Lung (tissue), 12 donors: Measurements from ENCODE around the gene SIRT4. TPM values are rescaled to one million over a fixed set of nuclear protein-coding genes. Genes with fewer than 3 reads are reported as not detected.

Experiments used
- ATAC-seq: fragments of 200-7000 bp; cut with Tn5 transposase; one replicate; pipeline ENCODE4 v1.9.1; 2020; ENCODE audit warnings: moderate number of reproducible peaks; ENCODE audit not compliant: insufficient read depth, low FRiP score
- DNase-seq, 3 donors: peaks; one replicate each; pipeline ENCODE4 v3.0.0-alpha.2; 2013 to 2017
- H3K27ac ChIP-seq, 2 donors: one replicate each; pipeline ENCODE4 v1.5.1; 2013; ENCODE audit warnings: mild to moderate bottlenecking in 2 of 2, moderate library complexity in 2 of 2, control low read depth in 1 of 2, inconsistent platforms in 1 of 2, low read depth in 1 of 2, low read length in 1 of 2
- H3K27me3 ChIP-seq, 3 donors: one replicate each; pipeline ENCODE4 v1.5.1; 2013; ENCODE audit warnings: low read length in 2 of 3; ENCODE audit not compliant: control insufficient read depth in 3 of 3, insufficient read depth in 3 of 3
- H3K36me3 ChIP-seq, 4 donors: one replicate each; pipeline ENCODE4 v1.5.1; 2013; ENCODE audit warnings: low read length in 4 of 4, mild to moderate bottlenecking in 1 of 4, moderate library complexity in 1 of 4; ENCODE audit not compliant: control insufficient read depth in 4 of 4, insufficient read depth in 4 of 4
- H3K4me1 ChIP-seq, 5 donors: one replicate each; pipeline ENCODE4 v1.5.1; 2013; ENCODE audit warnings: low read length in 5 of 5, mild to moderate bottlenecking in 2 of 5, moderate library complexity in 1 of 5; ENCODE audit not compliant: control insufficient read depth in 5 of 5, insufficient read depth in 5 of 5
- H3K4me3 ChIP-seq: one replicate; pipeline ENCODE4 v1.5.1; 2013; ENCODE audit warnings: mild to moderate bottlenecking, control low read depth, moderate library complexity
- H3K9ac ChIP-seq, 2 donors: one replicate each; pipeline ENCODE4 v1.5.1; 2013; ENCODE audit warnings: low read length in 2 of 2, control low read depth in 1 of 2; ENCODE audit not compliant: insufficient read depth in 1 of 2
- H3K9me3 ChIP-seq, 4 donors: one replicate each; pipeline ENCODE4 v1.5.1; 2013; ENCODE audit warnings: low read length in 3 of 4, mild to moderate bottlenecking in 1 of 4, moderate library complexity in 1 of 4; ENCODE audit not compliant: control insufficient read depth in 4 of 4, insufficient read depth in 3 of 4
- WGBS, 2 donors: extraction: QIAGEN DNeasy Blood & Tissue Kit; methylation state at CpG; one replicate each; pipeline ENCODE4 v1.1.7; 2013; 5-methylcytosine and 5-hydroxymethylcytosine counted together
- polyA plus RNA-seq, 2 donors: library from polyadenylated mRNA; stranded (reverse); fragments of 200-250 nt; gene quantifications; one replicate each; pipeline ENCODE4 v1.2.1, GENCODE V29; 2013
- total RNA-seq, 2 donors: library from RNA; depleted of rRNA in 1 of 2; stranded (reverse); fragments of >200 nt in 1 of 2; gene quantifications; one replicate each; pipeline ENCODE4 v1.2.1, GENCODE V29; 2014 to 2021
- TF ChIP-seq, protein P1 (sequence below): IDR thresholded peaks from 2 replicates; pipeline ENCODE4 v1.5.1; 2012; ENCODE audit warnings: mild to moderate bottlenecking; ENCODE audit errors: control extremely low read depth, extremely low read depth
- donor health status: control.
- donor health status: control.
- donor health status: Bipolar disorder and iron deficiency.
- donor health status: healthy.
- donor health status: DM: yes; HTN: yes; CAD: no.

The SIRT4 gene
- total and polyA plus RNA-seq, 4 donors: 0.95 to 5.9 (median 1.7) TPM

DNA sequence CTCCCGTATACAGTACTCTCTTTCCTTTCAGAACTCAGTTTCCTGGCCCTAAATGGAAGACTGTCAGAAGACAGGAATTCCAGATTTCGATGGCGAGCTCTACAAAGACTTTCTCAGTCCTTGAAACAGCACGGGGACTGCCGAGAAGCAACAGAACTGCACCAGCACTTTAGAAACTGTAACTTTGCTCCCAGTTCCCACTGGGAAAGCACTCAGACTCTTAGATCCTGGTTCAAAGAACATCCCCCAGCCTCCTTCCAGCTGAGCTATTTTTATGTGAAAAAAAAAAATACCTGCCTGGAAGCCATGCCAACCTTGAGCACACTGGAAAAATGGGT lies 38.4 kb upstream of the SIRT4 start:
- Histone ChIP-seq H3K9me3 (no peaks in the 10 kb centered on the region), H3K27me3 (no peaks in the 10 kb centered on the region), H3K36me3 (no peaks in the 10 kb centered on the region), H3K9ac (peak overlapping the region in 1 of 2 donors; percentile 37), H3K4me3 (peak overlapping the region; percentile 75), H3K4me1 (peaks cover 2 to 37% (median 21%) of the 10 kb centered on the region in 5 donors), H3K27ac (peak overlapping the region; percentile 13 to 87)
- WGBS, 2 donors: 39 to 65% methylated on average over 5 of the region's 5 CpGs
- ATAC-seq: no peak
- no peak for DNase-seq
- TF ChIP-seq, protein P1, sequence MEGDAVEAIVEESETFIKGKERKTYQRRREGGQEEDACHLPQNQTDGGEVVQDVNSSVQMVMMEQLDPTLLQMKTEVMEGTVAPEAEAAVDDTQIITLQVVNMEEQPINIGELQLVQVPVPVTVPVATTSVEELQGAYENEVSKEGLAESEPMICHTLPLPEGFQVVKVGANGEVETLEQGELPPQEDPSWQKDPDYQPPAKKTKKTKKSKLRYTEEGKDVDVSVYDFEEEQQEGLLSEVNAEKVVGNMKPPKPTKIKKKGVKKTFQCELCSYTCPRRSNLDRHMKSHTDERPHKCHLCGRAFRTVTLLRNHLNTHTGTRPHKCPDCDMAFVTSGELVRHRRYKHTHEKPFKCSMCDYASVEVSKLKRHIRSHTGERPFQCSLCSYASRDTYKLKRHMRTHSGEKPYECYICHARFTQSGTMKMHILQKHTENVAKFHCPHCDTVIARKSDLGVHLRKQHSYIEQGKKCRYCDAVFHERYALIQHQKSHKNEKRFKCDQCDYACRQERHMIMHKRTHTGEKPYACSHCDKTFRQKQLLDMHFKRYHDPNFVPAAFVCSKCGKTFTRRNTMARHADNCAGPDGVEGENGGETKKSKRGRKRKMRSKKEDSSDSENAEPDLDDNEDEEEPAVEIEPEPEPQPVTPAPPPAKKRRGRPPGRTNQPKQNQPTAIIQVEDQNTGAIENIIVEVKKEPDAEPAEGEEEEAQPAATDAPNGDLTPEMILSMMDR: no peak

DNA sequence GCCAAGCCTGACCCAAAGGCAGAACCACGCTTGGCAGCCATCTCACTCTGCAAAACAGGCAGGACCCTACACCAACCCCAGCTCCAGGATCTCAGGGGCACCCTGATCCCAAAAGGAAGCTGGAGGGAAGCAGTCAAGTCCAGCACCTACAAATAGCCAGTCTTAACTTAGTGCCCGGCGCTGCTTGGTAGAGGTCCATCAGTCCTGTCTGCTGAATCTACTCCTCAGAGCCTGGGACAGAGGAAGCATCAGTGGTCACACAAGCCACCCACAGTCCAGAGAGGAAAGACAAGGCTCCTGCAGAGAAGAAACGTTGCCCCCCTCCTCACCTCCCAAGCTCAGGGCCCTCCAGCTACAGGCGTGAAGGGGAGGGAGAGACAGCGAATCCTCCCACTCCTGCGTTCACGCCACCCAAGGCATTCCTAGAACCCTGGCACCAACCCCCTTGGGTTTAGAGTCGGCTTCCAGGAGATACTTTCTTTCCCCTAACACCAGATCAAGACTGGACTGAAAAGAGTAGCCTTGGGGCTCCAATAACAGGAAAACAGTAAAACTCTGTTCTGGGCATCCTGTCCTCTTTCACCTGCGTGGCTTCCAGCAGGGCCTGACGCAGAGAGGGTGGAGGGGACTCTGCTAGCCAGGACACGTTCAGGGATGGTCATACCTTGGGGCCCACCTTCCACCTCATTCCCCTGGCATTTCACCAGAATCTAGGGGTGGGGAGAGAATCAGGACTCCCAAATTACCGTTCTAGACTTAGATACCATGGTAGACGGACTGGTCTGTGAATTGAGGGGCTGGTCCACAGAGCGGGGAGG lies 37.8 kb upstream of the SIRT4 start:
- H3K27me3 ChIP-seq: no peaks in the 10 kb centered on the region
- WGBS, 2 donors: 37 to 64% methylated on average over 15 of the region's 15 CpGs
- peak overlapping the region; percentile 36 to 68 for H3K9ac ChIP-seq
- H3K36me3 ChIP-seq: no peaks in the 10 kb centered on the region
- no peaks in the 10 kb centered on the region for H3K9me3 ChIP-seq
- no peak for ATAC-seq
- H3K4me1 ChIP-seq: peaks cover 2 to 34% (median 21%) of the 10 kb centered on the region in 5 donors
- H3K4me3 ChIP-seq: peak overlapping the region; percentile 75
- H3K27ac ChIP-seq: peak overlapping the region; percentile 87 to 95
- no peak for DNase-seq
- TF ChIP-seq, protein P1: no peak

DNA sequence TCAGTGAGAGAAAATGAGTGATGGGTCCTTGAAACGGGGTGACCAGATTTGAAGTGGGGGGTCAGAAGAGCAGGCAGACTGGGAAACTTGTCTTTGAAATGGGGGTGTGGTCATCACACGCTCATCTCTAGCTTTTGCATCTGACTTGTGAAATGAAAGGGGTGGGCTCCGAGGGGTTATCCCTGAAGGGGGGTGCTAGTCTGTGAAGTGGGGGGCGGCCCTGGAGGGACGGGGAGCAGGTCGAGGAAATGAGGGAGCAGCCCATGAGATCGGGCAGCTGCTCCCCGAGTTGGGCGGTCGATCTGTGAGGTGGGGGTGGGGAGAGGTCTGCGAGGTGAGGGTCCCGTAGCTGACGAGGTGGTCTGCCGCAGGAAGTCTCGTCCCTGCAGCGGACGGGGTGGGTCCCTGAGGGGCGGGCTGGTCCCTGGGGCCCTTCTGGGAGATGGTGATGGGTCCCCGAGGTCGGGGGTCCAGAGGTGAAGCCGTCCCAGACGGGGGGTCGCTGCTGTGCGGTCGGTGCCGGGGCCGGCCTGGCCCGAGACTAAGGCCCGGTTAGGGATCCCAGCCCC lies 37.1 kb upstream of the SIRT4 start:
- peak overlapping the region; percentile 87 to 95 for H3K27ac ChIP-seq
- DNase-seq (no peak), ATAC-seq (no peak)
- H3K36me3 ChIP-seq: no peaks in the 10 kb centered on the region
- peak overlapping the region; percentile 36 to 68 for H3K9ac ChIP-seq
- no peaks in the 10 kb centered on the region for H3K9me3 ChIP-seq
- peaks cover 2 to 28% (median 21%) of the 10 kb centered on the region in 5 donors for H3K4me1 ChIP-seq
- TF ChIP-seq, protein P1: no peak
- H3K4me3 ChIP-seq: peak overlapping the region; percentile 75
- H3K27me3 ChIP-seq: no peaks in the 10 kb centered on the region
- 2% methylated on average over 27 to 29 of the region's 29 CpGs for WGBS, 2 donors
